GM12878 (cell line): ENCODE results near the gene HOXC5. TPM values are rescaled to one million over a fixed set of nuclear protein-coding genes. Genes with fewer than 3 reads are reported as not detected.

Source experiments
- ATAC-seq: fragments of 200-7000 bp; cut with Tn5 transposase; 3 replicates; pipeline ENCODE4 v1.9.1; 2020; ENCODE audit warnings: mild to moderate bottlenecking, moderate library complexity
- BruUV-seq: library from RNA; stranded (reverse); fragments of 400-500 nt; replicated peaks from 2 replicates; lab custom pipeline; 2021; lab: Mats Ljungman, UMichigan
- CTCF ChIA-PET: fragments of 300-600 bp; sonication (Branson Sonifier 250); formaldehyde crosslinking; extraction: SDS; loops from one replicate; lab custom pipeline; 2021; ENCODE audit warnings: inconsistent platforms; lab: Yijun Ruan, JAX
- POLR2A ChIA-PET: fragments of 350-600 bp; formaldehyde crosslinking; extraction: SDS; loops from one replicate; lab custom pipeline; 2021; ENCODE audit warnings: inconsistent platforms; lab: Charles Lee
- RAD21 ChIA-PET: fragments of 300-600 bp; sonication (Branson Sonifier 250); formaldehyde crosslinking; loops from one replicate; lab custom pipeline; 2023; ENCODE audit warnings: antibody characterized with exemption; ENCODE audit not compliant: unreplicated experiment; lab: Charles Lee
- SMC1A ChIA-PET: fragments of 300-600 bp; sonication (Branson Sonifier 250); formaldehyde crosslinking; loops from one replicate; lab custom pipeline; 2023; ENCODE audit not compliant: unreplicated experiment, uncharacterized antibody; lab: Charles Lee
- DNase-seq: peaks from one replicate; pipeline ENCODE4 v3.0.0-alpha.2; 2011; ENCODE audit warnings: low read depth, low spot score
- FAIRE-seq: peaks from 3 replicates; lab custom pipeline; 2011; peaks lifted over from hg19 to GRCh38; lab: Jason Lieb, UNC
- H2AFZ ChIP-seq: 2 replicates; pipeline ENCODE4 v1.6.0; 2011; ENCODE audit warnings: low read depth, low read length, control low read depth; ENCODE audit not compliant: control insufficient read depth
- H3K27ac ChIP-seq: 2 replicates; pipeline ENCODE4 v1.5.1; 2011; ENCODE audit warnings: control low read depth; ENCODE audit not compliant: control insufficient read depth, insufficient read depth
- H3K27me3 ChIP-seq, 2 experiments: replicated peaks in 1 of 2; 2 replicates each; pipeline versions ENCODE4 v1.6.0 to v1.6.1; 2011; ENCODE audit warnings: low read length in 1 of 2; ENCODE audit not compliant: control insufficient read depth in 2 of 2, insufficient read depth in 2 of 2
- H3K36me3 ChIP-seq, 2 experiments: 2 replicates each; pipeline ENCODE4 v1.5.1; 2011; ENCODE audit warnings: low read length in 1 of 2; ENCODE audit not compliant: control insufficient read depth in 2 of 2, insufficient read depth in 2 of 2
- H3K4me1 ChIP-seq: 2 replicates; pipeline ENCODE4 v1.6.1; 2011; ENCODE audit warnings: mild to moderate bottlenecking, low read length, moderate library complexity, mixed read lengths; ENCODE audit not compliant: control insufficient read depth, insufficient read depth
- H3K4me2 ChIP-seq: 2 replicates; pipeline ENCODE4 v1.6.0; 2011; ENCODE audit warnings: control low read depth; ENCODE audit not compliant: control insufficient read depth, insufficient read depth
- H3K4me3 ChIP-seq: fragments of 200-600 bp; sonication (generic); 2 replicates; pipeline ENCODE4 v1.5.1; 2016
- H3K79me2 ChIP-seq: 2 replicates; pipeline ENCODE4 v1.6.0; 2011; ENCODE audit warnings: low read length; ENCODE audit not compliant: control insufficient read depth, insufficient read depth
- H3K9ac ChIP-seq: 2 replicates; pipeline ENCODE4 v1.8.0; 2011; ENCODE audit warnings: low read length, control low read depth, mixed read lengths; ENCODE audit not compliant: control insufficient read depth, insufficient read depth
- H3K9me3 ChIP-seq: replicated peaks from 3 replicates; pipeline ENCODE4 v1.5.1; 2011; ENCODE audit warnings: mild to moderate bottlenecking, low read length; ENCODE audit not compliant: control insufficient read depth, insufficient read depth
- H4K20me1 ChIP-seq: 2 replicates; pipeline ENCODE4 v1.6.0; 2011; ENCODE audit not compliant: control insufficient read depth, insufficient read depth
- ASH2L ChIP-seq: fragments of 300-600, 200-600 bp; sonication (generic); IDR thresholded peaks from 2 replicates; pipeline ENCODE4 v1.6.1; 2017; ENCODE audit warnings: low read depth, mild to moderate bottlenecking, borderline replicate concordance
- CEBPZ ChIP-seq: fragments of 150-350 bp; IDR thresholded peaks from 2 replicates; pipeline ENCODE4 v1.6.1; 2016; ENCODE audit warnings: low read depth, low read length
- FOXK2 ChIP-seq: fragments of 450-650 bp; IDR thresholded peaks from 2 replicates; pipeline ENCODE4 v1.6.1; 2017; ENCODE audit warnings: mild to moderate bottlenecking, moderate library complexity
- HSF1 ChIP-seq: fragments of 150-350 bp; IDR thresholded peaks from 2 replicates; pipeline ENCODE4 v1.6.1; 2014; ENCODE audit warnings: mild to moderate bottlenecking, low read depth, low read length
- NR2C1 ChIP-seq: fragments of 450-650 bp; IDR thresholded peaks from 2 replicates; pipeline ENCODE4 v1.6.1; 2017; ENCODE audit warnings: antibody characterized with exemption, mild to moderate bottlenecking, moderate library complexity
- PKNOX1 ChIP-seq: fragments of 450-650 bp; IDR thresholded peaks from 2 replicates; pipeline ENCODE4 v1.6.1; 2016; ENCODE audit warnings: mild to moderate bottlenecking
- ZBED1 ChIP-seq: IDR thresholded peaks from 2 replicates; pipeline ENCODE4 v1.6.1; 2016; ENCODE audit warnings: borderline replicate concordance
- ZBTB33 ChIP-seq: fragments of 450-650 bp; IDR thresholded peaks from 2 replicates; pipeline ENCODE4 v1.6.1; 2017; ENCODE audit warnings: mild to moderate bottlenecking
- ZNF384 ChIP-seq: IDR thresholded peaks from 2 replicates; pipeline ENCODE4 v1.6.1; 2012; ENCODE audit warnings: low read depth, mild to moderate bottlenecking, low read length, improper control_type of control experiment, borderline replicate concordance
- ZNF592 ChIP-seq: fragments of 450-650 bp; IDR thresholded peaks from 2 replicates; pipeline ENCODE4 v1.6.1; 2017; ENCODE audit warnings: mild to moderate bottlenecking, moderate library complexity
- WGBS: methylation state at CpG from one replicate; pipeline ENCODE4 v1.1.6; 2016; ENCODE audit warnings: low lambda C conversion rate; ENCODE audit not compliant: insufficient replicate concordance, insufficient coverage; ENCODE audit errors: missing lambda C conversion rate; 5-methylcytosine and 5-hydroxymethylcytosine counted together
- in situ Hi-C: fragments of 300-500 bp; cut with MboI; formaldehyde crosslinking; loops from 9 replicates; pipeline ENCODE4 v1.14.3; 2018; ENCODE audit warnings: mixed read lengths
- intact Hi-C: fragments of 100-400 bp; cut with micrococcal nuclease; formaldehyde crosslinking; loops from one replicate; pipeline ENCODE4 v1.14.2; 2022; ENCODE audit not compliant: unreplicated experiment
- polyA plus RNA-seq, 11 experiments: library from polyadenylated mRNA; depleted of rRNA in 4 of 11; unstranded in 6 of 11; stranded (reverse) in 5 of 11; fragments of >200 nt; fragmentation: Nextera tagmentation in 4 of 11; fragmentation: Illumina TruSeq in 1 of 11; extraction: Ambion mirVana in 4 of 11; extraction: Trizol in 1 of 11; gene quantifications; 1 replicate in 1 of 11; 2 replicates in 10 of 11; pipeline versions ENCODE4 v1.2.1 to v1.2.3, GENCODE V29; 2011 to 2016; ENCODE audit warnings: inconsistent platforms in 2 of 11, missing spikeins in 2 of 11, low read depth in 1 of 11
- total RNA-seq, 4 experiments: library from RNA; depleted of rRNA in 3 of 4; stranded (reverse); fragments of >200 nt in 3 of 4; fragmentation: Illumina TruSeq in 1 of 4; extraction: Trizol in 1 of 4; gene quantifications; 2 replicates each; pipeline versions ENCODE4 v1.2.1 to v1.2.3, GENCODE V29; 2013 to 2021

HOXC5 gene
- total and polyA plus RNA-seq, 10 of the 15 experiments (the other 5 are each of a cell fraction or from before 2014, with no cell fraction given) = 0.11 TPM; not detected in 9

GRCh38 chr12:54038284-54038870, 5.5 kb downstream of the HOXC5 start:
- POLR2A ChIA-PET = interaction anchor here (0.5 to 1.5 kb wide), 3 partner anchors 14 to 33 kb away, joined by 4 to 8 read pairs (median 5); partner anchors contain the start of gene HOXC4
- Histone ChIP-seq H3K27me3 (peaks cover 1 to 16% of the 10 kb centered on the region in 2 experiments), H3K36me3 (no peaks in the 10 kb centered on the region)
- TF ChIP-seq FOXK2 (no peak), HSF1 (no peak), CEBPZ (no peak), ZNF384 (no peak), ZNF592 (no peak), NR2C1 (no peak), ZBTB33 (no peak), PKNOX1 (no peak), ASH2L (no peak), ZBED1 (no peak)

More at GRCh38 chr12:54038284-54038870, 5.5 kb downstream of the HOXC5 start:
- H3K4me1 ChIP-seq = peaks cover 3% of the 10 kb centered on the region; the same call in 1 of the 2 replicates
- ChIA-PET SMC1A (interaction anchor here (1.0 to 1.2 kb wide), 3 partner anchors 15 to 163 kb away, joined by 3 to 4 read pairs (median 4); partner anchors contain the start of gene HOXC4), RAD21 (interaction anchor here (0.8 to 12.6 kb wide), 5 partner anchors 13 to 153 kb away, joined by 3 to 222 read pairs (median 7); partner anchors contain the start of genes HOXC4 and SMUG1), CTCF (interaction anchor here (0.5 to 7.9 kb wide), 5 partner anchors 17 to 178 kb away, joined by 4 to 86 read pairs (median 5); partner anchors contain the start of gene HOXC4)
- no peak for DNase-seq
- no peaks in the 10 kb centered on the region for H3K79me2 ChIP-seq
- no TSS peak for BruUV-seq
- H3K4me2 ChIP-seq = no peak overlapping the region
- no peak overlapping the region for H2AFZ ChIP-seq
- ATAC-seq = no peak
- in situ Hi-C loops (no loop called here), intact Hi-C loops (no loop called here)
- no peaks in the 10 kb centered on the region for H4K20me1 ChIP-seq
- H3K9me3 ChIP-seq = no peaks in the 10 kb centered on the region; the same call in 2 of the 3 replicates
- 43% methylated on average over 5 of the region's 5 CpGs for WGBS
- H3K4me3 ChIP-seq = no peak overlapping the region
- H3K9ac ChIP-seq = no peak overlapping the region
- no peak for FAIRE-seq
- no peak overlapping the region for H3K27ac ChIP-seq
